ENCODE measurements around the gene BATF2. TPM values are rescaled to one million over a fixed set of nuclear protein-coding genes. Genes with fewer than 3 reads are reported as not detected.

The BATF2 gene, protein sequence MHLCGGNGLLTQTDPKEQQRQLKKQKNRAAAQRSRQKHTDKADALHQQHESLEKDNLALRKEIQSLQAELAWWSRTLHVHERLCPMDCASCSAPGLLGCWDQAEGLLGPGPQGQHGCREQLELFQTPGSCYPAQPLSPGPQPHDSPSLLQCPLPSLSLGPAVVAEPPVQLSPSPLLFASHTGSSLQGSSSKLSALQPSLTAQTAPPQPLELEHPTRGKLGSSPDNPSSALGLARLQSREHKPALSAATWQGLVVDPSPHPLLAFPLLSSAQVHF
- 0.85 TPM for total RNA-seq
- polyA plus RNA-seq, result 5.8 TPM

GRCh38 chr11:64996710-64997380, at the start of gene BATF2:
TSS of gene BATF2 (minus strand) at chr11:64996971. CDS start at chr11:64996914, 57 bp downstream.
- peak within 1 kb of the TSS; percentile 37 for H3K4me3 ChIP-seq (ENCODE audit: low read depth, low read length)
- no peaks in the 10 kb centered on the region for H3K4me1 ChIP-seq (ENCODE audit: insufficient read depth)
- no peak for DNase-seq (ENCODE audit: extremely low spot score)
- H3K27ac ChIP-seq (ENCODE audit: low read depth), result peak within 1 kb of the TSS; percentile 44
- no peaks in the 10 kb centered on the region for H3K36me3 ChIP-seq (ENCODE audit: insufficient read depth)
- 18% methylated on average over 9 of the region's 9 CpGs for WGBS

DNA sequence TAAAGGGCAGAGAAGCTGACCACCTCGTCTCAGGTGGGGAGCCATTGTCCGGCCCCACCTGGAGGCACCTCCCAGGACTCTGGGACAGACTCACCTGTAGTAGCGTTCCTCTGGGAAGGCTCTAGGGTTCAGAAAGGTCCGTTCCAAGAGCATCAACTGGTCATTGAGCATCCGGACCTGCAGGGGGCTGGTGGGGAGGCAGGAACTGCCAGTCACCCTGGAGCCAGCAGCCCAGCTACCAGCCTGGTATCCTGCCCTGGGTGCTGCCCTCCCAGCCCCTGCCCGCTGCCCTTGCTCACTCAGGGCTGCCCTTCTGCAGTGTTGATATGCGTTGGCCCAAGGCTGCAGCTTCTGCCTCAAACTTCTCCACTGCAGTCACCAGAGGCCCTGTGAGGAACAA, 49.0 kb upstream of the BATF2 start:
- WGBS, result 85% methylated on average over 7 of the region's 7 CpGs
- Histone ChIP-seq H3K27ac (ENCODE audit: low read depth) (no peak overlapping the region), H3K4me3 (ENCODE audit: low read depth, low read length) (no peak overlapping the region), H3K4me1 (ENCODE audit: insufficient read depth) (no peaks in the 10 kb centered on the region), H3K36me3 (ENCODE audit: insufficient read depth) (no peaks in the 10 kb centered on the region)
- no peak for DNase-seq (ENCODE audit: extremely low spot score)

DNA sequence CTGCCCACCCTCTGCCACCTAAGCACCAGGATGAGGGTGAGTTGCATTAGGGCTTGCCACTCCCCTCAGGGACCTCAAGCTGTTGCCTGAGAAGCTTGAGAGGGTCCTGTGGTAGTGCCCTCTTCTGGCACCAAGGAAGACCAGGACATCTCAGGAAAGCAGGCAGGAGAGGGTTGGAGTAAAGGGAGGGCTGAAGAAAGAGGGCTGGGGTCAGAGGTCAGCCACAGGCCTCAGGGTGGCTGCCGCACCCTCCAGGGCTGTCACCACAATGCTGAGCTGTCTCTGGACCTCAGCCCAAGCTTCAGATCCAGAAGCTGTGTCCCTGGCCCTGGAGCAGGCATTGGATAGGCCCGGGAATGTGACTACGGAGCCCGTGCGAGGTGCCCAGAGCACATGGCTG, 48.3 kb upstream of the BATF2 start:
- 91% methylated on average over 5 of the region's 5 CpGs for WGBS
- Histone ChIP-seq H3K36me3 (ENCODE audit: insufficient read depth) (no peaks in the 10 kb centered on the region), H3K4me1 (ENCODE audit: insufficient read depth) (no peaks in the 10 kb centered on the region)

DNA sequence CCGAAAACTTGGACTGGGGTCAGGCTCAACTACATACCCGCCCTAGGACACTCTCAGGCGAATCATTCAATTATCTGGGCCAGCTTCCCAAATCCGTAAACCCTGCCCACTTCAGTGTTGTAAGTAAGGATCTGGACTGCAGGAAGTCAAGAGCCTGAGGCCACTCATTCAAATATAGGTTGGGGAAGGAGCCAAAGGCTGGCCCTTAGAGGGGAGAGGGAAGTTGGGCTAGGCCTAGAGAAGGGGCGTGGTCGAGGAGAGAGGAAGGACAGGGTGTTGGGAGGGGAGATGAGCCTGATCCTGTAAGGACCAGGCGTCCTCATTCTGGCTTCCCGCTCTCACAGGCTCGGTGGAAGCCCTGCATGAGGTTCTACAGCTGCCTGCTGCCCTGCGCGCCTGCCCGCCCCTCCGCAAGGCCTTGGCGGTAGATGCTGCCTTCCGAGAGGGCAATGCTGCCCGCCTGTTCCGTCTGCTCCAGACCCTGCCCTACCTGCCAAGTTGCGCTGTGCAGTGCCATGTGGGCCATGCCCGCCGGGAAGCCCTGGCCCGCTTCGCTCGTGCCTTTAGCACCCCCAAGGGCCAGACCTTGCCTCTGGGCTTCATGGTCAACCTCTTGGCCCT, 47.2 kb upstream of the BATF2 start:
- 86% methylated on average over 23 of the region's 23 CpGs for WGBS
- no peaks in the 10 kb centered on the region for H3K4me1 ChIP-seq (ENCODE audit: insufficient read depth)
- H3K36me3 ChIP-seq (ENCODE audit: insufficient read depth), result no peaks in the 10 kb centered on the region
- H3K4me3 ChIP-seq (ENCODE audit: low read depth, low read length), result no peak overlapping the region
- no peak overlapping the region for H3K27ac ChIP-seq (ENCODE audit: low read depth)
- no peak for DNase-seq (ENCODE audit: extremely low spot score)

More for the DNA sequence above, 48.3 kb upstream of the BATF2 start:
- Histone ChIP-seq H3K4me3 (ENCODE audit: low read depth, low read length) (no peak overlapping the region), H3K27ac (ENCODE audit: low read depth) (no peak overlapping the region)
- DNase-seq (ENCODE audit: extremely low spot score), result no peak

DNA sequence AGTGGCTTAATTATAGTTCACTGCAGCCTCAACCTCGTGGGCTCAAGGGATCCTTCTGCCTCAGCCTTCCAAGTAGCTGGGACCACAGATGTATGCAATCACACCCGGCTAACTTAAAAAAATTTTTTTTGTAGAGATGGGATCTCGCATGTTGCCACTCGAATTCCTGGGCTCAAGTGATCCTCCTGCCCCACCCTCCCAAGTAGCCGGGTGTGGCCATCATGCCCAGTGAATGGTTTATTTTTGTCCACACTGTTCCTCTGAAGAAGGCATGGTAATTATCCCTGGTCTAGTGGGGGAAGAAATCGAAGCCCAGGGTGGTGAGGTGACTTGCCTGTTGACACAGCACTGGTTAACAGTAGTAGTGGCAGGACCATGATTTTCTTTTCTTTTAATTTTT, 46.1 kb upstream of the BATF2 start:
- Histone ChIP-seq H3K4me3 (ENCODE audit: low read depth, low read length) (no peak overlapping the region), H3K27ac (ENCODE audit: low read depth) (no peak overlapping the region), H3K4me1 (ENCODE audit: insufficient read depth) (no peaks in the 10 kb centered on the region), H3K36me3 (ENCODE audit: insufficient read depth) (no peaks in the 10 kb centered on the region)
- DNase-seq (ENCODE audit: extremely low spot score), result no peak
- 92% methylated on average over 6 of the region's 6 CpGs for WGBS

DNA sequence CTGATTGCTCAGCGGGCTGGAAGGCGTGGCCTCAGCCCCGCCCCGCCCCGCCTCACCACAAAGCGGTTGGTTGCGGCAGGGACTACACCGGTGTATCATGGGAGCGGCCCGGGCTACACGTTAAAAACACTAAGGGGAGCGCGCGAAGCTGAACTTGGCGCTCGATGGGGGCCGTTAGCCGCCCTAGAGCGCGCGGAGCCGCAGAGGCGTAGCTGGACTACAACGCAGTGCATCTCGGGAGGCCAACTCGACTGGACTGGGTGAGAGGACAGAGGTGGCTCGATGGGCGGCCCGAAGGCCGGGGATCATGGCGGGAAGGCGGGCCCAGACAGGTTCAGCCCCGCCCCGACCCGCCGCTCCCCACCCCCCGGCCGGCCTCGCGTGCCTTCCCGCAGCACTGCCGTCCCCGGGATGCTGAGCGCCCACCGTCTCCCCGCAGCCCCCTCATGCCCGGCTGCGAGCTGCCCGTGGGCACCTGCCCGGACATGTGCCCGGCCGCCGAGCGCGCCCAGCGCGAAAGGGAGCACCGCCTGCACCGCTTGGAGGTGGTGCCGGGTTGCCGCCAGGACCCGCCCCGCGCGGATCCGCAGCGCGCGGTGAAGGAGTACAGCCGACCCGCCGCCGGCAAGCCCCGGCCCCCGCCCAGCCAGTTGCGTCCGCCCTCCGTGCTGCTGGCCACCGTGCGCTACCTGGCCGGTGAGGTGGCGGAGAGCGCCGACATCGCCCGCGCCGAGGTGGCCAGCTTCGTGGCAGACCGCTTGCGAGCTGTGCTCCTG, 44.3 kb upstream of the BATF2 start, which contains the start of gene SAC3D1:
SAC3D1 (plus strand) TSS at position 364 of the 776 bp plus-strand sequence; CDS start at position 447, 83 bp downstream.
- Histone ChIP-seq H3K4me1 (ENCODE audit: insufficient read depth) (no peaks in the 10 kb centered on the region), H3K4me3 (ENCODE audit: low read depth, low read length) (peak within 1 kb of the TSS; percentile 72), H3K27ac (ENCODE audit: low read depth) (peak within 1 kb of the TSS; percentile 93), H3K36me3 (ENCODE audit: insufficient read depth) (no peaks in the 10 kb centered on the region)
- DNase-seq (ENCODE audit: extremely low spot score), result peak; percentile 82
- under 1% methylated on average over 91 of the region's 91 CpGs for WGBS

GRCh38 chr11:65040520-65040846, 43.7 kb upstream of the BATF2 start:
- H3K36me3 ChIP-seq (ENCODE audit: insufficient read depth), result peaks cover under 1% of the 10 kb centered on the region
- no peaks in the 10 kb centered on the region for H3K4me1 ChIP-seq (ENCODE audit: insufficient read depth)
- WGBS, result 12% methylated on average over 7 of the region's 7 CpGs
- no peak for DNase-seq (ENCODE audit: extremely low spot score)
- peak overlapping the region; percentile 72 for H3K4me3 ChIP-seq (ENCODE audit: low read depth, low read length)
- H3K27ac ChIP-seq (ENCODE audit: low read depth), result peak overlapping the region; percentile 93

GRCh38 chr11:65036931-65037330, 40.2 kb upstream of the BATF2 start:
- H3K36me3 ChIP-seq (ENCODE audit: insufficient read depth), result peaks cover 7% of the 10 kb centered on the region
- DNase-seq (ENCODE audit: extremely low spot score), result no peak
- no peak overlapping the region for H3K4me3 ChIP-seq (ENCODE audit: low read depth, low read length)
- WGBS, result 87% methylated on average over 6 of the region's 6 CpGs
- H3K27ac ChIP-seq (ENCODE audit: low read depth), result no peak overlapping the region
- H3K4me1 ChIP-seq (ENCODE audit: insufficient read depth), result no peaks in the 10 kb centered on the region

DNA sequence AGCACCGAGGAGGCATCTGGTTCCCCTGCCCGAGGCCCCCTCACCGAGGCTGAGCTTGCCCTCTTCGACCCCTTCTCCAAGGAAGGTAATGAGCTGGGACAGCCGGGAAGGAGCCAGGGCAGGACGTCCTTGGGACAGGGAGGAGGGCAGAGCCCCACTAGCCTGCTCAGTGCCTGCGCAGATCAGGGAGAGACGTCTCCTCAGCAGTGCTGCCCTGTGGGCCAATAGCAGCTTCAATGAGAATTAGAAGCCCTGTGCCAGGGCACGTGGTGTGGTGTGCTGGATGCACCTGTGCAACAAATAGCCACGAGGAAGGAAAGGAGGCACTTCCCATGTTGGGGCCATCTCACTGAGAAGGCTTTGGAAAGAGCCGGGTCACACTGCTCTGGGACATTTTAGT, 38.8 kb upstream of the BATF2 start:
- Histone ChIP-seq H3K4me3 (ENCODE audit: low read depth, low read length) (no peak overlapping the region), H3K4me1 (ENCODE audit: insufficient read depth) (no peaks in the 10 kb centered on the region), H3K27ac (ENCODE audit: low read depth) (no peak overlapping the region), H3K36me3 (ENCODE audit: insufficient read depth) (peaks cover 8% of the 10 kb centered on the region)
- WGBS, result 72% methylated on average over 11 of the region's 11 CpGs
- no peak for DNase-seq (ENCODE audit: extremely low spot score)

- DNase-seq (ENCODE audit: extremely low spot score), result no peak
- no peaks in the 10 kb centered on the region for H3K4me1 ChIP-seq (ENCODE audit: insufficient read depth)
- H3K36me3 ChIP-seq (ENCODE audit: insufficient read depth), result peaks cover 8% of the 10 kb centered on the region
- H3K4me3 ChIP-seq (ENCODE audit: low read depth, low read length), result no peak overlapping the region
- no peak overlapping the region for H3K27ac ChIP-seq (ENCODE audit: low read depth)
- WGBS, result 94% methylated on average over 2 of the region's 2 CpGs
Observed at GRCh38 chr11:65034423-65034822, 37.7 kb upstream of the BATF2 start.

DNA sequence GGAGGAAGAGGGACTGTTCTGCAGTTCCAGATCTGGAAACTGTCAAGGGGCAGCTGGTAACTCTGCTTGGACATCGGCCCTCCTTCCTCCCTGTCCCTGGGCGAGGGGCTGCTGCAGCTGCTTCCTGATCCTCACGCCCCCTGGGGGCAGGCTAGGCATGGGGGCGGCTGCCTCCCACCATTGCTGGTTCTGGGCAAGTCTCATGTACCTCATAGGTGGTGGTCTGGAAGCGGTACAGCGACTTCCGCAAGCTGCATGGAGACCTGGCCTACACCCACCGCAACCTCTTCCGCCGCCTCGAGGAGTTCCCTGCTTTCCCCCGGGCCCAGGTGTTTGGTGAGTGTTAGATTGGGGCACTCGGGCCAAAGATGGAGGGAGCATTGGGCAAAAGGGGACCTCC, 35.4 kb upstream of the BATF2 start:
- Histone ChIP-seq H3K4me3 (ENCODE audit: low read depth, low read length) (no peak overlapping the region), H3K36me3 (ENCODE audit: insufficient read depth) (peaks cover 8% of the 10 kb centered on the region), H3K27ac (ENCODE audit: low read depth) (no peak overlapping the region), H3K4me1 (ENCODE audit: insufficient read depth) (no peaks in the 10 kb centered on the region)
- no peak for DNase-seq (ENCODE audit: extremely low spot score)
- WGBS, result 82% methylated on average over 13 of the region's 13 CpGs

- H3K36me3 ChIP-seq (ENCODE audit: insufficient read depth), result peaks cover 2% of the 10 kb centered on the region
- H3K4me1 ChIP-seq (ENCODE audit: insufficient read depth), result no peaks in the 10 kb centered on the region
- WGBS, result under 1% methylated on average over 51 of the region's 51 CpGs
- H3K4me3 ChIP-seq (ENCODE audit: low read depth, low read length), result peak within 1 kb of the TSS; percentile 43
- DNase-seq (ENCODE audit: extremely low spot score), result peak; percentile 94
- peak within 1 kb of the TSS; percentile 89 for H3K27ac ChIP-seq (ENCODE audit: low read depth)
Observed at GRCh38 chr11:65027213-65028067, 30.7 kb upstream of the BATF2 start, which contains the start of gene SNX15. TSS of gene SNX15 (plus strand) at chr11:65027439. CDS start at chr11:65027538, 99 bp downstream.

DNA sequence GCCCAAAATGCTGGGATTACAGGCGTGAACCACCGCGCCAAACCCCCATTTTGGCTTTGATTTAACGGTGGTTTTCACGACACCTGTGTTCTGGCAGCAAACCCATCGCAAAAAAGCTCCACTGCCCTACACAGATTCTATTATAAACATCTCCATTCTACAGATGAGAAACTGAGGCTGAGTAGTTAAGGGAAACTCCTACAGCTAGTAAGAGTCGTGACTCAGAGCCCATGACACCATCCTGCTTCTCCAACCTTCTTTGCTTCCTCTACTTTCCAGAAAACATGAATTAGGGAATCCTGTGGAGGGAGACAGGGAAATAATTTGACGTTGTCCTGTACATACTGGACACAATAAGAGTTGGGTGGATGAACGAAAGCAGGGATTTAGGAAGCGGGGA, 30.0 kb upstream of the BATF2 start:
- no peak overlapping the region for H3K27ac ChIP-seq (ENCODE audit: low read depth)
- no peak overlapping the region for H3K4me3 ChIP-seq (ENCODE audit: low read depth, low read length)
- WGBS, result 52% methylated on average over 10 of the region's 10 CpGs
- no peak for DNase-seq (ENCODE audit: extremely low spot score)
- H3K4me1 ChIP-seq (ENCODE audit: insufficient read depth), result no peaks in the 10 kb centered on the region
- peaks cover under 1% of the 10 kb centered on the region for H3K36me3 ChIP-seq (ENCODE audit: insufficient read depth)

Measured in urinary bladder (tissue), 4 donors.